ENCODE measurements around the gene SLC16A3. TPM values are rescaled to one million over a fixed set of nuclear protein-coding genes. Genes with fewer than 3 reads are reported as not detected.
A peak's percentile ranks its signal among the peaks of the same experiment; 100 is the strongest.

The SLC16A3 gene
- total RNA-seq, 1 donor from 2014 or later: 29.8 TPM

GRCh38 chr17:82239401-82239925, 10.6 kb downstream of the SLC16A3 start:
- no peak for DNase-seq (ENCODE audit: extremely low spot score, unreplicated experiment)
- Mint-ChIP-seq H3K4me3 (no peak overlapping the region), H3K4me1 (ENCODE audit: unreplicated experiment) (peaks cover 11% of the 10 kb centered on the region), H3K9me3 (no peaks in the 10 kb centered on the region), H3K27ac (no peak overlapping the region), H3K36me3 (peaks cover 7% of the 10 kb centered on the region), H3K27me3 (no peaks in the 10 kb centered on the region)
- no peak for TF ChIP-seq CTCF (conservative IDR thresholded peaks at IDR 0.05)

DNA sequence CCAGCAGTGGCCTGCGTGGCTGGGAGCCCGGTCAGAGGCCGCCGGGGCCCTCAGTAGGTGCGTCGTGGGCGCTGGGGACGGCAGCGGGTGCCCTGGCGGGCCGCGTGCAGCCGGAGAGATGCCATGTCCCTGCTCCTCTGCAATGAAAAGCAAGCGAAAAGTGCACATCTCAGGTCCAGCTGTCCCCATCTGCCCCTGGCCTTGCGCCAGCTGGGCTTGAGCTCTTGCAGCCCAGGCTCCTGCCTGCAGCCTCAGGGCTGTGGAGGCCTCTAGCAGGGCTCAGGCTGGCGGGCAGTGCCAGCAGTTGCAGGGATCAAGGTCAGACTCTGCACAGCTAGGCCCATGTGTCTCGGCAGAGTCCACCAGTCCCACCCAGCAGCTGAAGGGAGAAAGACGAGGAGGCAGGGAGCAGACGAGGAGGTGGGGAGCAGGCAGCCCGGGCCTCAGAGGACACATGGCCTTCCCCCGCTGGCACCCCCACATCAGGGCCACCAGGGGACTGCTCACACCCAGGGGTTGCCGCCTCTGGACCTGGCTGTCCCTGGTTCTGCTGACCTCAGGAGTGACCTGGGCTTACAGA, 11.2 kb downstream of the SLC16A3 start:
- Mint-ChIP-seq H3K27me3 (no peaks in the 10 kb centered on the region), H3K9me3 (no peaks in the 10 kb centered on the region), H3K36me3 (peaks cover 10% of the 10 kb centered on the region), H3K4me1 (ENCODE audit: unreplicated experiment) (peaks cover 6% of the 10 kb centered on the region), H3K4me3 (no peak overlapping the region), H3K27ac (no peak overlapping the region)
- no peak for DNase-seq (ENCODE audit: extremely low spot score, unreplicated experiment)
- no peak for TF ChIP-seq CTCF (conservative IDR thresholded peaks at IDR 0.05)

GRCh38 chr17:82240506-82241182, 11.8 kb downstream of the SLC16A3 start:
- Mint-ChIP-seq H3K4me1 (ENCODE audit: unreplicated experiment) (peaks cover 5% of the 10 kb centered on the region), H3K27ac (peak overlapping the region; percentile 53), H3K9me3 (no peaks in the 10 kb centered on the region), H3K36me3 (peaks cover 10% of the 10 kb centered on the region), H3K4me3 (no peak overlapping the region), H3K27me3 (no peaks in the 10 kb centered on the region)
- no peak for TF ChIP-seq CTCF (conservative IDR thresholded peaks at IDR 0.05)
- no peak for DNase-seq (ENCODE audit: extremely low spot score, unreplicated experiment)

DNA sequence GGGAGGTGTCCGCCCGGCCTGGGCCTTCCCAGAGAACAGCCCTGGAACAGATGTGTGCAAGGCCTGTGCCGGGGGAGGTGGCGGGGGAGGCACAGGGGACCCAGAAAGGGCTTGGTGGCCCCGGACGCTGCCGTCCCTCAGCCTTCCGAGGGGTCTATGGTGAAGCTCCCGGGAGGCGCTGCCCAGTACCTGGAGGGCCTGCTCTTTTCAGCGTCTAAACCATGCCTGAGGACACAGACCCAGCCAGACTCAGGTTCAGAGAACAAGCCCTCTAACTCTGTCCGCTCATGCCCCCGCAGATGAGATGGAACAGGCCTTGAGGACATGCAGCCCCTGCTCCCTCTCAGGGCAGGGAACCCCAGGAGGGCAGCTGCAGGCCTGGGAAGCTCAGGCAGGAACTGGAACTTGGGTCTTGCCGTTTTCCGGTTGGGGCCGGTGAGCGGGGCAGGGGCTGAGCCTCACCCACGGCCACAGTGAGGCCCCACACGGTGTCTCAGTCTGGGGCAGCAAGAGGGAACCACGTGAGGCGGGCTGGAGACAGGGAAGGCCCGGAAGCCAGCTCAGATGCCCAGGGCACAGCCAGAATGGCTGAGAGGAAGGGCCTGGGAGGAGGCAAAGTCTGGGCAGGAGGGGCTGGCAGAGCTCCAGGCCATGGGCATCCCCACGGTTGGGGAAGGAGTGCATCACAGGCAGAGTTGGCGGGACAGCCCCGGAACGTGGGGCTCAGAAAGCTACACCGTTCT, 12.5 kb downstream of the SLC16A3 start:
- no peaks in the 10 kb centered on the region for H3K27me3 Mint-ChIP-seq
- H3K4me1 Mint-ChIP-seq (ENCODE audit: unreplicated experiment): peaks cover 5% of the 10 kb centered on the region
- H3K4me3 Mint-ChIP-seq: no peak overlapping the region
- DNase-seq (ENCODE audit: extremely low spot score, unreplicated experiment): no peak
- peaks cover 10% of the 10 kb centered on the region for H3K36me3 Mint-ChIP-seq
- no peak overlapping the region for H3K27ac Mint-ChIP-seq
- H3K9me3 Mint-ChIP-seq: no peaks in the 10 kb centered on the region
- TF ChIP-seq CTCF (conservative IDR thresholded peaks at IDR 0.05): no peak

- H3K27me3 Mint-ChIP-seq: no peaks in the 10 kb centered on the region
- DNase-seq (ENCODE audit: extremely low spot score, unreplicated experiment): no peak
- no peak overlapping the region for H3K27ac Mint-ChIP-seq
- H3K4me1 Mint-ChIP-seq (ENCODE audit: unreplicated experiment): peaks cover 5% of the 10 kb centered on the region
- no peak for TF ChIP-seq CTCF (conservative IDR thresholded peaks at IDR 0.05)
- H3K9me3 Mint-ChIP-seq: no peaks in the 10 kb centered on the region
- H3K4me3 Mint-ChIP-seq: no peak overlapping the region
- peaks cover 10% of the 10 kb centered on the region for H3K36me3 Mint-ChIP-seq
Measured at GRCh38 chr17:82241926-82242697, 13.3 kb downstream of the SLC16A3 start.

Measured in type B pancreatic cell (in vitro differentiated cells).